Measurements from ENCODE around the gene E2F4.

Gene E2F4

GRCh38 chr16:67174706-67175231 lies 17.2 kb upstream of the E2F4 start:
- no peak for DNase-seq

DNA sequence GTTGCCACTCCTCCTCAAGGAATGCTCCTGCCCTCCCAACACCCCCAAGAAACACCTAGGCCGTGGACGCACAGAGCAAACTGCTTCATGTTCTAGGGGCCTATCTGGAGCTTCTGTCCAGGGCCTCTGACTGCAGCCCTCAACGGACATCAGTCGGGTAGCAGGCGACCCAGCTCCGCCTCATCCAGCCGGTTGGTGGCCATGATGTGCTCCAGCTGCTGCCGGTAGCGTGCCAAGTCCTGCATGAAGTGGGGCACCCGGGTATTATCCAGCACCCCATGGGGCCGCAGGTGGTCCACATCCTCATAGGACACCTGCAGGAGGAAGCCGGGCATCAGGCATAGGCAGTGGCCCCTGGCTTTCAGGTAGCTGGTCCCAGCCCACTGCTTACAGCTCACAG lies 15.3 kb upstream of the E2F4 start:
- DNase-seq = no peak

GRCh38 chr16:67177743-67178699 lies 13.9 kb upstream of the E2F4 start:
- peak; percentile 64 for DNase-seq

- no peak for DNase-seq
These were observed 12.4 kb upstream of the E2F4 start for GRCh38 chr16:67179421-67180080.

GRCh38 chr16:67180166-67180565 lies 11.8 kb upstream of the E2F4 start:
- DNase-seq = peak; percentile 25

GRCh38 chr16:67181346-67181745 lies 10.6 kb upstream of the E2F4 start:
- DNase-seq = no peak

- DNase-seq = no peak
These were observed 9.7 kb upstream of the E2F4 start for GRCh38 chr16:67182288-67182687.

- no peak for DNase-seq
These were observed 8.7 kb upstream of the E2F4 start for GRCh38 chr16:67183284-67183626.

DNA sequence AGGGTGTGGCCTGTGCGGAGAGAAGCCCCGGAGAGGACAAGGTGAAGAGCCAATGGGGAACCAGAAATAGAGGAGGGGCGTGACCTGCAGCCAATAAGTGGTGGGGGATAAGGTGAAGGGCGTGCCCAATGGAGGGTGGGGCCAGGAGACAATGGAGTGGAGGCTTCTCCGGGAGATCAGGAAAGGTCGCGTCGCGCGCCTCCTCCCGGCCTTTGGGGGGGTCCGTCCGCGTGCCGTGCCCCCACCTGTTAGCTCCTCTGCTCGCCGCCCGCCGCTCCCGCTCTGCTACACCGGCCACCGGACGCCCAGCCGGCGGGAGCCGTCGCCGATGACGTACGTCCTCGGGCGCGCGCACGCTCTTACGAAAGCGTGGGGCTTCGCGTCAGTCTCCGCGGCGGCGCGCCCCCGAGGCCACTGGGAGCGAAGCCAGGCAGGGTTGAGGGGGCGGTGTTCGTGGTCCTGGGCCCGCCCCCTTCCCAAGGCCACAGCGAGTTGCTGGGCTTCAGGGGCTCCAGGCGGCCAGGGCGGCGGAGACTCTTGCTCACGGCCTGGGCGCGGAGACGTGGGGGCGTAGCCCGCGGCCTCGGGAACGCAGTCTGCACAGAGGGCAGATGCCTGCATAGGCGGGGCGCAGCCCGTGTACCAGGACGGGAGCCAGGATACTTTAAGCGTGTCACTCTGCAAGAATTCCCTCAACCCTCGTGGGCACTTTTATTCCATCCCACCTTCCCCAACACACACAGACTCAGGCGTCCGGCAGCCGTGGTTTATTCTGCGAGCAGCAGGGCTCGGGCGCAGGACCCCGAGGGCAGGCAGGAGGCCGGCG lies 8.1 kb upstream of the E2F4 start, which contains the start of gene MATCAP1:
MATCAP1 (minus strand) TSS at position 337 of the 826 bp plus-strand sequence. CDS start 3,353 bp downstream, outside the sequence.
- DNase-seq = peak; percentile 96

- no peak for DNase-seq
These were observed 7.4 kb upstream of the E2F4 start for GRCh38 chr16:67184453-67184994.

DNA sequence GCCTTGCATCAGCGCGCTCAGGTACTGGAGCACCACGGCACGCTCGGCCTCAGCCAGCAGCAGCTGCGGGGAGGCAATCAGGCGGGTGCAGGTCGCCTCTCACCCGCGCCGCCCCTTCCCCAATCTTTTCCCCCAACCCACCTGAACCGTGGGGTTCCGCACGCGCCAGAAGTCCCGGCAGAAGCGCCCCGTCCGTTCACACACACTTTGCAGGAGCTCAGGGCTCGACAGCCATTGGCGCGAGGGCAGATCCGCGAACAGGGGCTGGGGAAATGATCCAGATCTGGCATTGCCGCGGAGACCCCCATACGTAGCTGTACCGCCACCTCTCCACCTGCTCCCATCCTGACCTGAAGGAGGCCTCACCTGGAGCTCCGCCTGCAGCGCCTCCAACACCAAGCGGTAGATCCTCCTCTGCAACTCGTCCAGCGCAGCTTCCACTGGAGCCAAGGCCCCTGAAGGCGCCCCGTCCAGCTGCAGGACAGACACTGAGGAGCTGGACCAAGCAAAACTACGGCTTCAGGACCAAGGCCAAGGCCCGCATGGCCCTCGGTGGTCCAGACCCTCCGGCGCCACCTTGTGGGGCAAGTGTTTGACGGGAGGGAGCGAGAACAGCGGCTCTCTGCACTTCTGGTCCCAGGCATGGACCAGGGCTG lies 6.8 kb upstream of the E2F4 start:
- peak; percentile 91 for DNase-seq

DNA sequence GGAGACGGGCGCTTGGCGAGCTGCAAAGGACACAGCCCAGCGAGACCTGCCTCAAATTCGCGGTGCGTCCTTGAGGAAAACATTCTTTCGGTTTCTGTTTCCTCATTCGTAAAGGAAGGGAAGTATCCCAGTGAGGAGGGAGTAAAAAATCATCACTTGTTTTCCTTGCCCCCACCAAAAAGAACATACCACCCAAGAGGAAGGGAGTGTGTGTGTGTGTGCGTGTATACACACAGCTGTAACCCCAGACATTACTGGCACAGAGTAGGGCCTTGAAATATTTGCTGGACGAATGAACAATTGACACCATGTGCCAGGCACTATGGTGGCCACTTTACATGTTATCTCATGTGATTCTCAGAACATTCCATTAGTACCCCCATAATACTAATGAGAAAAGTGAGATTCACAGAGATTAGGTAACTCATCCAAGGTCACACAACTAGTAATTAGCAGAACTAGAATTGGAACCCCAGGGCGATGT lies 6.3 kb upstream of the E2F4 start:
- DNase-seq = no peak

DNA sequence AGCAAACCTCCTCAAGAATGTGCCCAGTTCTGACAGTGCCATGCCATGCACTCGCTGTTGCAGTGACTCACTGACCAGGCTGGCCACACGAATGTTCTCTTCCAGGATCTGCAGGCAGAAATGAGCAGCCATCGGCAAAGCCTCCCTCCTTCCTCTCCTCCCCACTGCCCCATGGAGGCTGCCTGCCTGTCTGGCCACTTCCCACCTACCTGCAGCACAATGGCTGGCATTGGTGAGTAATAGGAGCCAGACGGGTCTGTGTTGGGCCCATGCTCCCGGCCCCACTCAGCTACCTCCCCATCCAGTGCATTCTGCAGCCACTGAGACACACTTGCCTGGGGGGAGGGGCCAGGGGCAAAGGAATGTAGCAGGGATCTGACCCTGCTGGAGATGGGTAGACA lies 5.4 kb upstream of the E2F4 start:
- DNase-seq = no peak

DNA sequence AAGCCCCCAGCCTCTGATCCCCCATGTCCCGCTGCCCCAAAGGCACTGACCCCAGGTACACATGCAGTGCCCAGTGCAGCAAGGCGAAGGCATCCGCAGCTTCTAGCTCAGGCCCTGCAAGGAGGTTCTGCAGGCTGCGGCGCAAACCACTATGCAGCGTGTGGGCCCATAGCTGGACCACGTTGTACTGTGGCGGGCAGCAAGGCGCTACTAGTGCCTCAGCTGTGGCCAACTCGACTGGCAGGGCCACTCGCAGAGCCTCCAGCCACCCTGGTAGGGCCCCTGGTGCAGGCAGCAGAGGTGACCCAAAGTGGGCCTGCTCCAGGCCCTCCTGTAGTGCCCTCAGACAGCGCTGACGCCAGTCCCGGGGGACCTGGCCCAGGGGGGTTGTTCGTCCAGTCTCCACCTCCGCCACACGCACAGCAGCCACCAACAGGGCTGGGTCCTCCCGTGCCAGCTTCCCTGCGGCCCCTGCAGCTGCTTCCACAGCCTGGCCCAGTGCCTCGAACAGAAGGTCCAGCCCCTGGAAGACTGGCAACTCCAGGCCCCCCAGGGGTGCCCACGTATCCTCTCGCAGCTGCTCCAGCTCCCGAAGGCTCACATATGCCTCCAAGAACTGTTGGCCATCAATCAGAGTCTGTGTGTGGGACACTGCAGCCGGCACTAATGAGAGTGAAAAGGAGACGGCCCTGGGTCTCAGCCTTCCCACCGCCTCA lies 4.6 kb upstream of the E2F4 start:
- no peak for DNase-seq

DNA sequence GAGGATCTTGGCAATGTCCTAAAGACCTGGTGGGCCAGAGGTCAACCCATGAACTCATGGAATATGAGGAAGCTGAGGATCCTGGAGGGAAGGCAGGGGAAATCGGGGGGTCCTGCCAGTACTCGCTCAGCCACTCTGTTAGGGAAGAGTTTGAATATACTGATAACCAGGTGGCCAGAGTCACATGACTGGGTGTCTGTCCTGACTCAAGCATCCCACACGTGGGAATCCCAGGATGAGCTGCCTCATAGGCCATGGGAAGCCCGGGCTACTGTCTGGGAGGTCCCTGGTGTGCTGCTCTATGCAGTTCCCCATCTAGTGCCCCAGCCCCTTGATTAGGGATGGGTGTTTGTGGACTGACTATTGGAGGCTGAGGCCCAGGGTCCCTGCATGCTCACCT lies 3.6 kb upstream of the E2F4 start:
- no peak for DNase-seq

GRCh38 chr16:67188798-67189197 lies 3.2 kb upstream of the E2F4 start:
- no peak for DNase-seq

GRCh38 chr16:67190041-67190440 lies 1.9 kb upstream of the E2F4 start, which contains the start of gene EXOC3L1:
Gene EXOC3L1, minus strand, starts transcription at chr16:67190136. Its CDS starts 460 bp downstream, at chr16:67189676.
- no peak for DNase-seq

DNA sequence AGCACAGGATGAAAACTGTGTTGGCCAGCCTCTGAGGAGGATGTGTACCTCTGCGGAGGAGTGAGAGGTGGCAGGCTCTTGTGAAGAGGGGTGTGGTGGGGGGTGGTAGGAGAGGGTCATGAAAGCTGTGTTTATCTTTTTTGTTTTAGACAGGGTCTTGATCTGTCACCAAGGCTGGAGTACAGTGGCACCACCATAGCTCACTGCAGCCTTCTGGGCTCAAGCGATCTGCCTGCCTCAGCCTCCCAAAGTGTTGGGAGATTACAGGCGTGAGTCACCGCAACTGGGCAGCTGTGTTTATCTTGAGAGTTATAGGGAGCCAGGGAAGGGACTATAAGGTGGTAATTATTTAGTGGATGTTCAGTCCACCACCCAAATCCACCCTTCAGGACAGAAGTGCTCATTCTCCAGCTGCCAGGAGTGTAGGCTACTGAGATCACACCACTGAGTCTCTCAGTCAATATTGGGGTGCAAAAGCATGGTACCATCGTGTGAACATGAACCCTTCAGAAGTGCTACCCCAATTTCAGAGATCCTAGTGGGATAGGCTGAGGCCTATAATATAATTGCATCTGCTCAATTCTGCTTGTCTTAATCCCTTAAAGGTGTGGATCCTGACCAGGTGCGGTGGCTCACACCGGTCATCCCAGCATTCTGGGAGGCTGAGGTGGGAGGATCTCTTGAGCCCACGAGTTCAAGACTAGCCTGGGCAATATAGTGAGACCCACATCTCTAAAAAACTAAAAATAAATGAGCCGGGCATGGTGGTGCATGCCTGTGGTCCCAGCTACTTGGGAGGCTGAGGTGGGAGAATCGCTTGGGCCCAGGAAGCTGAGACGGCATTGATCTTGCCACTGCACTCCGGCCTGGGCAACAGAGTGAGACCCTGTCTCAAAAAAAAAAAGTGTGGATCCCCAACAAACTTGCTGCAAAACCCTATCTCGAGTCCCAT lies 1.2 kb upstream of the E2F4 start:
- DNase-seq = no peak

DNA sequence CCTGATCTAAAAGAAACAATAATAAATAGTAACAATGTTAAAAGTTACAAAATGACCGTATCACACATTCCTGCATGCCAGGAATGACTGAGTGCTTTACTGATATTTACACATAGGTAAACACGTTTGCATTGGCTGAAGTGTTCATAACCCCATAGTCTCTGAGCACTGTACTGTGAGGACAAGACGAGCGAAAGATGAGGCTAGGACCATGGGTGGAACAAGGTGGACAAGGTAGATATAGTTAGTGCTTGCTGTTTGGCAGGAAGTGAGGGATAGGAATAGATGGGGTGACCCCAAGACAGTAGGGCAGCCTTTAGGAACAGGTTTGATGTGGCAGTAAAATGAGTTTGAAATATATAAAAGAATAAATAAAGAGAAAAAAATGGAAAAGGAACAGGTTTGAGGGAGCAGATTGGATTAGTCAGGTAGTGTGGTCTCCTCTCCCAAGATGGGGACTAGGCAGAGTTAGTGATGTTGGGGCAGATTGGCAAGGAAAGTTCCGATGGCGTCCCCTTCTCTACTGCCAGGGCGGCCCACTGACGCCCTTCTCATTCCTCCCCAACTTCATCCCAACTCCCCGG lies 452 bp upstream of the E2F4 start:
- no peak for DNase-seq
